HG03432 (cell line): ENCODE results near the gene TMEM41A.
"Not testable (repeated sequence)": the region's sequence is repeated elsewhere in the genome, so short reads cannot be mapped to it uniquely, and the experiment has no call there.

Source experiments
- ATAC-seq: cut with Tn5 transposase; IDR thresholded peaks from one replicate; pipeline ENCODE4 v1.9.1; 2021; ENCODE audit warnings: mild to moderate bottlenecking, moderate library complexity; ENCODE audit not compliant: unreplicated experiment

TMEM41A gene

DNA sequence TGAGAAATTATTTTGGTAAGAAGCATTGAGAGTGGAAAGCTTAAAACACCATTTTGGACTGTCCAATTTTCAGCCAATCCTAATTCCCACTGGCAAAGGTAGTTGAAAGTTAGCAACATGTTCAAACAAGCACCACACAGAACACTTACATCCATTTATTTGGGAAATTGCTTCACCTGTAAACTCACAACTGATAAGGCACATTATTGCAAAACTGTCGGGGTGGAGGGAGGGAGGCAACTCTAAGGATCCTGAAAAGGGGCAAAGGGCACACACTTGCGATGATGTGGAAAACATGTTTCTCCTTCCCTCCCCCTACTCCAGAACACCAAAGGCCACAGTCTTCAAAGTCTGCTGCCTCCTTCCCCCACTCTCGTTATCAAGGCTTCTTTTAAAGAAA lies 9.4 kb downstream of the TMEM41A start:
- ATAC-seq, result no peak

DNA sequence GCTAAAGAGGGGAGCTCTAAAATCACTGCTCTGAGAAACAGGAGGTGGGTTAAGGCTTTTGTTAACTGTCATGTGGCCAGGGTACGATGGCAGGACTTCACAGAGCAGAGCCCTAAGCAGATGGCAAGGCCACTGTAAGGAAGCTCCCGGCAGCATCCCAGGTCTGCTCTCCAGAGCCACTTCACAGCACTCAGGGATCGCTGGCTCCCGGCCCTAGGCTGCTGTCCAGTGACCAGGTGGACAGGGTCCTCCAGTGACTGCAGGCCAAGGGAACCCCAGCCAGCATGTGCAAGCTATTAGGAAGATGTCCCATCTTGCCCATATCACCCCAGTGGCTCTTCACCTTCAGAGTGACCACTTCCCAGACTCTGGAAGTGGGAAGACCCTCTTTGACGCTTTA lies 10.4 kb downstream of the TMEM41A start:
- no peak for ATAC-seq

DNA sequence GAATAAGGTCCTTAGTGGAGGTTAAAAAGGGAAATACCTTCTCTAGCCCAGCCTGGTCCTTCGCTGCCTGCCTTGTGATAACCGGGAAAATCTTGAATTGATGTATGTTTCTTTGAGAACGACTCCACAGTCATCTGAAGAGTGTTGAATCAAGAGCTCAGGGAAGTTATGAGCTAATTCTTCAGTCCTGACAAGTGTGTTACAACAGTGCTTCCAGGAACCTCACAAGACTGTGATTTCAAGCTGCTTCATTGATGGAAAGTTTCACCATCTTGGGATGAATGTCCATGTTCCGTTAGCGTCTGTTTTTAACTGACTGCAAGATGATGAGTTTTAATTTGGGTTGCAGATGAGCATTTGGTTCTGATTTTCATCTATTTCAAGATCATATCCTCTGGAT lies 12.4 kb downstream of the TMEM41A start:
- no peak for ATAC-seq

DNA sequence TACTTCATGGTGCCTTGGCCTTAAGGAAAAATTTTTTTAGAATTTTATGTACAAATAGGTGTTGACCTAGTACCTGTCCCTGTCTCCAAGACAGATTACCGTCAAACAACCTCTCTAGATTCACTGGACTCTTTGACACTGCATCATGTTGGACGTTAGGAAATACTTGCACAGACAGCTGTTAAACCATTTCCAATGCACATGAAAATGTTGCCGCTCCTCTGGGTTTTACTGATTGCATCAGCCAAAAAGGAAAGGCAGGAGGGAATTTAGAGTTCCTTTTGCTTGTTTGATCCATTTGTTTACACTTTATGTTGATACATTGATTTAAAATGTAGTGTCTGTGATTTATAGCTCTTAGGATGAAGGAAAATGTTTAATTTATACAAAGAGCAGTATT lies 14.5 kb downstream of the TMEM41A start:
- ATAC-seq, result no peak

DNA sequence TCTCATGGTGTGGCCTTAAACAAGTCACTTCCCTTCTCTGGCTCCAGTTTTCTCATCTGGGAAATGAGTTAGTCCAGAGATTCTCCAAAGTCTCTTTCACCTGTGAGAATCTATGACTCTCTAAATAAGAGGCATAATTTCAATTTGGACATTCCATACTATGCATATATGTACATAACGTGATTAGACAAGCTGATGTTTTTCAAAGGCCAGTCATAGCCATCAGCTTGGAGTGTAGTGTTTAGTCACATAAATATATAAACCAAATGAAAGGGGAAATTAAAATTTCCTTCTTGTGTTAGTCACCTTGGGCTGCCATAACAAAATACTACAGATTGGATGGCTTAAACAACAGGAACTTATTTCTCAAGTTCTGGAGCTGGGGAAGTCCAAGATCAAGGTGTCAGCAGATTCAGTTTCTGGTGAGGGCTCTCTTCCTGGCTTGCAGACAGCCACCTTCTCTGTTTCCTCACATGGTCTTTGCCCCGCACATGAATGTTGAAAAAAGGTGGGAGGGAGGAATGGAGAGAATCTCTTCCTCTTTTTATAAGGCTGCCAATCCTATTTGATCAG lies 19.4 kb downstream of the TMEM41A start:
- no peak for ATAC-seq

DNA sequence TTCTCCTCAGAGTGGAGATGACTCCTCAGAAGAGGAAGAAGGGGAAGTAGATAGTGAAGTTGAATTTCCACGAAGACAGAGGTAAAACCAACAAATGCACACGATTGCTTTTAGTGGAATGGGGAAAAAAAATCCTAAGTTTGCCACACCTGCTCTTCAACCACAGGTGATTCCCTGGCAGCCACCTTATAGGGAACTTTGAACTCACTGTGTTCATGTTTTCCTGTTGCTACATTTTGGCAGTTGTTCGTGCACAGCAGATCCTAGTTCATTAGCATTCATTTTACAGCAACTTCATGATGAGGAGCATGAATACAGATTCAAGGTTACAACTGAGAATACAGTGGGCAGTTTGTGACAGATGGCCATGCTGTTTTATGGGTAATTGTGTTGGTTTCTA lies 21.5 kb downstream of the TMEM41A start:
- no peak for ATAC-seq

DNA sequence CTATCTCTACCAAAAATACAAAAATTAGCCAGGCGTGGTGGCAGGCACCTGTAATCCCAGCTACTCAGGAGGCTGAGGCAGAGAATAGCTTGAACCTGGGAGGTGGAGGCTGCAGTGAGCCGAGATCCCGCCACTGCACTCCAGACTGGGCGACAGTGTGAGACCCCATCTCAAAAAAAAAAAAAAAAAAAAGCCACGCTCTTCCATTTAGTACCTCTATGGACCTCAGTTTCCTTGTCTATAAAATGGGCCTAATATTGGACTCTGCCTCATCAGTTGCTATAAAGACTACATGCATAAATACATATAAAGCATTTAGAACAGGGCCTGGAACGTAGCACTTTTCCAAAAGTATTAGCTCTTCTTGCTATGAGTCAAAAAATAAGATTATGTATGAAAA lies 23.9 kb downstream of the TMEM41A start:
- not testable (repeated sequence) for ATAC-seq

DNA sequence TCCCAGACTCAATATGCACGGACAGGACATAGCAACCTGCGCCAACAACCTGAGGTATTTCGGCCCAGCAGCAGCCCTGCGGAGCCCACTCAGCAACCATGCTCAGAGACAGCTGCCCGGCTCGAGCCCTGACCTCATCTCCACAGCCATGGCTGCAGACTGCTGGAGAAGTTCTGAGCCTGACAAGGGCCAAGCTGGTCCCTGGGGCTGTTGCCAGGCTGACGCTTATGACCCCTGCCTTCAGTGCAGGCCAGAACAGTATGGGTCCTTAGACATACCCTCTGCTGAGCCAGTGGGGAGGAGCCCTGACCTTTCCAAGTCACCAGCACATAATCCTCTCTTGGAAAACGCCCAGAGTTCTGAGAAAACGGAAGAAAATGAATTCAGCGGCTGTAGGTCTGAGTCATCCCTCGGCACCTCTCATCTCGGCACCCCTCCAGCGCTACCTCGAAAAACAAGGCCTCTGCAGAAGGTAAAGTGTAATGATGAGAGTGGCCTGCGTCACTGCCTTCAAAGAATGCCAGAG lies 25.5 kb downstream of the TMEM41A start:
- ATAC-seq, result no peak

DNA sequence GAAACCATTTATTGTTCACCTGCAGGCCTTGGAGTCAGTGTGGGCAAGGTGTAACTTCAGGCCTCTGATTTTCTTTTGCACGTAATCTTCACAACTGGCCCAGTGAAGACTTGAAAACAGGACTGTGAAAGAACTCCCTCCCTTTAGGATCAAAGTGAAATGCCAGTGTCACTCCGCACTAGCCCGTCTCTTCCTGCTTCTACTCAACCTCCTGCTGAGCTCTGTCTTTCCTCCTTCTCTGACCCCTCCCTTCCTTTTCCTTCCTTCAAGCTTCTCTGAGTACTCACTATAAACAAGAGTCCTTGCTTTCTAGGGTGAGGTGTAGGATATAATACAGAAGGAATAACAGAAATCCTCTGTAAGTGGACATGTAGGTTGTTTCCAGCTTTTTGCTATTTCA lies 28.5 kb downstream of the TMEM41A start:
- ATAC-seq, result no peak

DNA sequence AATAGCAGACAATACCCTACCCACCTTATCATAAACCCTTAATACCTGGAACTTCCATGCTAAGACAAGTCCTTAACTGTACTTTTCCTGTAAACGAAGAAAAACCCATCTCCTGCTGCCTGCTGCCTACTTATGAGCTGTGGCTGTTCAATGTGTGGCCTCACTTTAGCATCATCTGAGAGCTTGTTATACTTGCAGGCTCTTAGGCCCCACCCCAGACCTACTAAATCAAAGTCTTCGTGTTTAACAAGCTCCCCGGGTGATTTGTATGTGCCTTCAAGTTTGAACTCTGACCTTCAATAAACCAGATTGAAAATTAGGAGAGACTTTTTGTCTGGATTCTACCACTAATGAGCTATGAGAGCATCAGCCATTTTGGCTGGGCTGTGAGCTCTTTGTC lies 29.3 kb downstream of the TMEM41A start:
- no peak for ATAC-seq

DNA sequence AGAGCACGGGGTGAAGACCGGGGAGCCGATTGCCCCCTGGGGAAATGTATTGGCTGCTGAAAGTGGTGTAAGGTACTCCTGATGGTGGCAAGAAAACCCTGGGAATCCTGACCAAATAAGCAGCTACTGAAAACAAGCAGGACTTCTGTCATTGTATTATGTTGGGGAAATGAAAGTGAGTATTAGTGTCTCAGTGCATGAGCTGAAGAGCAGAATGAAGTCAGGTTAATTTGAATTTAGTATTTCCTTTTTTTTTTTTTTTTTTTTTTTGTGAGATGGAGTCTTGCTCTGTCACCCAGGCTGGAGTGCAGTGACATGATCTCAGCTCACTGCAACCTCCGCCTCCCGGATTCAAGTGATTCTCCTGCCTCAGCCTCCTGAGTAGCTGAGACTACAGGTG lies 32.7 kb downstream of the TMEM41A start:
- not testable (repeated sequence) for ATAC-seq

DNA sequence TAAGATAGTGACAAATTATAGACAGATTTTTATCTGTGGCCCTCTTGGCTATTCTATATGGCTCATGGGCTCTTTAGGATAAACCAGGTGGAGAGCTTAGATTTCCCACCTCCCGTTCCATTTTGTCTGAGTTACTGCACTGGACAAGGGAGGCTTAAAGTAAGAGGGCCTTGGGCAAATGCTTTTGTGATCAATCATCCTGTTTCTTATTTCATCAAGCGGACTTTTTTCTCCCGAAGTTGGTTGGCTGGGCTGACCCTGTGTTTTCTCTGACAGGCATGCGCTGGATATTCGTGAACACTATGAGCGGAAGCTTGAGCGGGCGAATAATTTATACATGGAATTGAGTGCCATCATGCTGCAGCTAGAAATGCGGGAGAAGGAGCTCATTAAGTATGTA lies 33.4 kb downstream of the TMEM41A start:
- no peak for ATAC-seq

DNA sequence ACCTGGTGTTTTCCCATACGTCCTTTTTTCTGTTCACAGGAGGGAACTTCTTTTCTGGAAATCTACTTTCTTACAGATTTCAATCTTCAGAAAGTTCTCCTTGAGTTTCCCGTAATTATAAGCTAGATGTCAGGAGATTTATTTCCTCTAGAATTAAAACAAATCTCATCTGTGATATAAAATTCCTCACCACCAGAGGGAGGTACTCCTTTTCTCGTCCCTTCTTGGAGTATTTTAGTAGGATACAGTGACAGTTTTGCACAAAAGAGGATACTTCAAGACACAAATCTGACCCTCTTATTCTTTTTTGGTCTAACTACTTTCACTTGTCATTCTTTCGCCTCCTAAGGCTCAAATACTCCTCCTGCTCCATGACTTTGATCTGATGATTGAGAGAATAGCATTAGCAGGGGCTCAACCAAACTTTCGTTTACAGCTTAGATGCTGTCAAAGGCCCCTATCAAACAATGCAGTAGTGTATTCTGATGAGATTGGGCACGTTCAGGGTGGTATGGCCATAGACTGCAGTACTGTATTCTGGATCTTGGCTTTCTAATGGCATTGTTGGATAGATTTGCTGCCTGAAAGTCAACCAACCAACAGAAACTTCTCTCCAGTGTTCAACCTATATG lies 38.0 kb downstream of the TMEM41A start:
- ATAC-seq, result no peak

DNA sequence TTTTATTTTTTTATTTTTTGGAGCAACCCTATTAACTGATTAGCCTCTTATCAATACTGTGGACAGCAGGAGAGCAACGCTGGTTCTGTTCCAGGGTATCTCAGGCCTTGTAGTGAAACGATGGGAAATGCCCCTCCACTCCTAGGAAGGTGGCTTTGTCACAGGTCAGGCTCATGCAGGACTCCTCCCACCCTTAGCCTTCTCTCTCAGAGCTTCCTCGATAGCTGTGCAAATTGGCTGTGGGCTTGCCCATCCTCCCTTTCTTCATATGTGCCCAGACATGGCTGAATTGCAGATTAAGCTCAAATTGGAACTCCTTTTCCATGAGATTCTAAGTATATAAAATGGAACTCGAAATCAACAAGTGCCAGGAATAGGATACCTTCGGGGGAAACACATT lies 38.5 kb downstream of the TMEM41A start:
- no peak for ATAC-seq

DNA sequence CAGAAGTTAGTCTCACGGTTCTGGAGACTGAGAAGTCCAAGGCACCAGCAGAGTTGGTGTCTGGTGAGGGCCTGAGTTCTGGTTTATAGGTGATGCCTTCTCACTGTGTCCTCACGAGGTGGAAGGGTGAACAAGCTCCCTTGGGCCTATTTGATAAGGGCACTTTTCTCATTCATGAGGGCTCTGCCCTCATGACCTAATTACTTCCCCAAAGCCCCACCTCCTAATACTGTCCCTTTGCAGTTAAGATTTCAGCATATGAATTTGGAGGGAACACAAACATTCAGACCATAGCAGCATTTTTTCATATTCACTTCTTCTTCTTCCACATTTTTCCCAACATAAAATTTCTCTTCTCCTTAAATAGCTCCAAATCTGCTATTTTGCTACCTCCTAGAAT lies 41.5 kb downstream of the TMEM41A start:
- no peak for ATAC-seq

DNA sequence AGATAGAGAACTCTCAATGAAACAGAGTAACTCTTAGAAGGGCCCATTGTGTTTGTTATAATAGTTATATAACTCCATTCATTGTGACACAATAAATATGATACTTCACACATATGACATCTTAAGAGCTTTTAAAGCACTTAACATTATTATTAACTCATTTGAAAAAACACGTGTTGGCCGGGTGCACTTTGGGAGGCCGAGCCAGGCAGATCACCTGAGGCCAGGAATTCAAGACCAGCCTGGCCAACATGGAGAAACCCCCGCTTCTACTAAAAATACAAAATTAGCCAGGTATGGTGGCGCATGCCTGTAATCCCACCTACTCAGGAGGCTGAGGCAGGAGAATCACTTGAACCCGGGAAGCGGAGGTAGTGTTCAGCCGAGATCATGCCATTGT lies 47.4 kb downstream of the TMEM41A start:
- not testable (repeated sequence) for ATAC-seq

DNA sequence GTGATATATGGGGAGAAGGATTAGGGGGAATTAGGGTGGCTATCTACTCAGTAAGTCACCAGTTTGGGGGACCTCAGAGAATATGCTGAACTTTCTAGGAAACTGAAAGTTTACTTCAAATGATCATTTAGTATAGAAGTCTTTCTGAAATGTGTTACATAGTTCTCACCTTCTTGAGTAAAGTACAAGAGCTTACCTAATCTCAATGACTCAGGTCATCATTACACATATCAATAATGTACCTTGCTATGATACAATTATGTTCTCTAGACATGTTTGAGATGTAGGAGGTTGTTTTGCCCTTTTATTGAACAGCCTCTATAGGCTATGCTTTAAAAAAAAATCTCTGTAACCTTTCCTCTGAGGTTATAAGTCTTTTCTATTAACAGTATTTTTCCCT lies 50.7 kb downstream of the TMEM41A start:
- ATAC-seq, result no peak

DNA sequence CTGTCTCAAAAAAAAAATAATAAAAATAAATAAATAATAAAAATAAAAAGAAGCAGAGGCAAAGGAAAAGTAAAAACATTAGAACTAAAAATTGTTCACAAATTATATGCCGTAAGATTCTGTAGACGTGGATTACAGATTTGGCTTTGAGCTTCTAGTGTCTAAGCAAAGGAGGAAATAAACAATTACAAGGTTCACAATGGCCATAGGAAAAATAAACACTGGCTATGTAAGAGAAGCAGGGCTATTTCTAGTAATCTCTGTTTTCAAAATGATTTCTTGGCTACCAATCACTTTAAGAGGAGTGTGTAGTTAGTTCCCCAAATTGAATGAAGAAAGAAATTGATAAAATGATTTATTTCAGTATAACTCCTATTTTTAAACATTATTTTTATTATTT lies 54.5 kb downstream of the TMEM41A start:
- no peak for ATAC-seq

DNA sequence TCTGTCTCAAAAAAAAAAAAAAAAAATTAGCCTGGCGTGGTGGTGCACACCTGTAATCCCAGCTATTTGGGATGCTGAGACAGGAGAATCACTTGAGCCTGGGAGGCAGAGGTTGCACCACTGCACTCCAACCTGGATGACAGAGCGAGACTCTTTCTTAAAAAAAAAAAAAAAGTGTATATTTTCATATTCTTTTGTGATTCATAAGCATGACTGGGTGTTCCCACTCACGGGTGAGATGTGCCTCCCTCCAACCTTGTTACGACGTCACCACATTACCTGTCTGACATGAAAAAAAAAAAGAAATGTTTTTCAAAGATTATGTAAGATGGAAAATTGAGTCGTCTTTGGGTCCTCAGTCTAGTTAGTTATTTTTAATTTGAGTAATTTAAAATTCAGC lies 56.8 kb downstream of the TMEM41A start:
- no peak for ATAC-seq

DNA sequence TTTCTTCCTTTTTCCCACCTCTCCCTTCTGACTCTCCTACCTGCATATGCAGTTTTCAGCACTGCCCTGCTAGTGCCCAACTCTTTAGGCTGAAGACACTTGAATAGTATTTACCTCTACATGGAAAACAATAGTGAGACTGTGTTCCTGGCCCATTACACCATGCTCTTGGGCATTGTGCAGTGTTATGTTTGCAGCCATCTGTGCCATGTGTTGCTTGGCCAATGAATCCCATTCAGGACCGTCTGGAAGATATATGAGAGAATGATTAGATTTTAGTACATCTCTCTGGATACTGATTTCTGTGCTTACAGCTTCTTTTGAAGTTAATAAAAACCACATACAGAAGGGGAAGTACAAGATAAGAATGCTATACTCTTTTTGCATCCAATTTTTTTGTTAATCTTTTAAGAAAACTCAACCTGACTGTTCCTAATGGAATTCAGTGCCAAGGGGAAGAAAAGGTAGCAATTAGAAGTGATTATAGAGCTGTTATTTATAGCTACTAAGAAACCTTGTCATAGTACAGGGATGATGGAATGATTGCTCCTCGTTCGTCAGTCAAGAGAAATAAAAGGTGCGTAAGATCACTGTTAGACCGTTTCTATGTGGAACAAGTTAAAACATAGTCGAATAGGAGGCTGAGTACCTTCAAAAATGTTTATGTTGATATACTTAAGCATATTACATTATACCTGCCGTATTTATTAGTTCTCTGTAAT lies 58.9 kb downstream of the TMEM41A start:
- ATAC-seq, result no peak
